GM18907 (cell line): ENCODE data around the gene NID1.
"Not testable (repeated sequence)": the region's sequence is repeated elsewhere in the genome, so short reads cannot be mapped to it uniquely, and the experiment has no call there.

ENCODE experiments used
- ATAC-seq: cut with Tn5 transposase; IDR thresholded peaks from one replicate; pipeline ENCODE4 v1.9.1; 2021; ENCODE audit warnings: mild to moderate bottlenecking, moderate library complexity; ENCODE audit not compliant: unreplicated experiment

NID1 gene

GRCh38 chr1:235939480-235939775, 125.5 kb downstream of the NID1 start:
- no peak for ATAC-seq

- ATAC-seq, result peak; percentile 59
These were observed 126.0 kb downstream of the NID1 start for GRCh38 chr1:235938709-235939479.

- no peak for ATAC-seq
These were observed 127.8 kb downstream of the NID1 start for GRCh38 chr1:235937123-235937522.

DNA sequence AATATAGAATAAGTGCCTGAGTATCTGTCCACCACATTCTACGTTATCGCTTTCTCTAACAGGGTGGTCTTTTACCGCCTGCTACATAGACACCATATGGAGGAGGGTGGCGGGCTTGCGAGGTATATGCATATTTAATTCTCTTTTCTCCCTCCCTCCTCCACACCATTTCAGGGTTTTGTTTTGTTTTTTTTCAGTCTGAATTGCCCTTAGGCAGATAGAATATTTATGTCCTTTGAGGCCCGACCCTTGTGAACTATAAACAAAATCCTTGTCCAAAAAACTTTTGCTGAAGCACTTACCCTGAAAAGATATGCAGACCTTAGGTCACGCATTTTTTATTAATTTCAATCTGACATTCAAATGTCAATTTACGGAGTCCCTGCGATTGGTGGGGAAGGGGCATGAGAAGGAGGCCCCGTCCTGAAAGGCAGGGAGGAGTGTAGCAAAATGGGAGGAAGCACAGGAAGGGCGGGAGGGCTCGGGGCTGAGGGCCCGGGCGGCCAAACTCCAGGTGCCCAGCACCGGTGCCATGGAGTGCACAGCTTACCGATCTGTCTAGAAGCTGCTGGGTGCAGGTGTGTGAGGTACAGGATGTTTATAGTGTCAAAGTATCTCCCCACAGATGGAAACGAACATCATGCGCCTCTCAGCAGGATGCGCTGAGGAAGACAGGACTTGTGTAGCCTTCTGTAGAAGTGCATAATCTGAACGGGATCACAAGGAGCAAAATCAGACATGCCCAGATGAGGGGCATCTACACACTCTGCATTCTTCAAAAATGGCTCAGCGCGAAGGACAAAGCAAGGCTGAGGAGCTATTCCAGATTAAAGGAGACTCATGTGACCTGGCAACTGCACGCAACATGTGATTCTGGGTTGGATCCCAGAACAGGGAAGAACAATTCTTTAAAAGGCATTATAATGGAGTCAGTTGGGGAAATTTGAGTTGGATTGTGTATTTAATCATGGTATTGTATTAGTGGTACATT, 129.4 kb downstream of the NID1 start:
- ATAC-seq, result no peak

DNA sequence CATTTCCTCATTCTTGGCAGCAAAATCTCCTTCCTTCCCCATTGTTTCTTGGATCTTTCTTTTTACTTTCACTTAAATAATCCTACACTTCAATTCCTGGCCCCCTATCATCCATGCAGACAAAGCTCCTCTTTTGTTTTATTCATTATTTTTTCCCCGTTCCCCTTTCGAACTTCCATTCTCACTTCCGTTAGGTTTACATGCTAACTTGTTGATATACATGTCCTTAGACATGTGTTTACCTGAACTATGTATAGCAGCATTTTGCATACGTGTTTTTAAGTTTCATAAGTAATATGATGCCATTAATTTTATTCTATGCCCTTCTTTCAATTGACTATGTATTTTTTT, 131.1 kb downstream of the NID1 start:
- ATAC-seq, result no peak

DNA sequence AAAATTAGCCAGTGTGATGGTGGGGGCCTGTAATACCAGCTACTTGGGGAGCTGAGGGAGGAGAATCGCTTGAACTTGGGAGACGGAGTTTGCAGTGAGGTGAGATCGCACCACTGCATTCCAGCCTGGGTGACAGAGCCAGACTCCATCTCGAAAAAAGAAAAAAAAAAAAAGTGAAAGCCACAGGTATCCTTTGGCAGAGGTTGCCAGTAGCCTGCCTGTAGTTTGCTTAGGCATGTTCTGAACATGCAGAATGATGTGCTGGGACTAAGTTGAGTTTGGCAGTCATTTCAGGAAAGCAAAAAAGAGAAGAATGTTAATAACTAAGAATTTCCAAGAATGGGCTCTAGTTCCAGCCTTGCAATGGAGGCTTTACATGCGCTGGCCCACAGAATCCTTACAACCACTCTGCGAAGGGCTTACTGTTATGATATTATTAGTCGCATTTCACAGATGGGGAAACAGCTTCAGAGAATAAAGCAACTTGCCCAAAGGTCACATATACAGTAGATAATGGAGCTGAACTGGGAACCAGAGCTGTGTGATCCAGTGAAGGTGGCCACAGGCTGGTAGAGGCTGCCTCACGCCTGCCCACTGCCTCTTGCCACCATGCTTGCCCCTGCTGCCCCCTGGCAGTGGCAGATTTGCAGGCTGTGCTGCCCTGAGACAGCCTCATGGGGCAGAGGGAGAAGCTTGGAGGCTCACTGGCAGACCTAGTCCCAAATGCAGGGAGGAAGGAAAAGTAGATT, 131.7 kb downstream of the NID1 start:
- ATAC-seq, result no peak

DNA sequence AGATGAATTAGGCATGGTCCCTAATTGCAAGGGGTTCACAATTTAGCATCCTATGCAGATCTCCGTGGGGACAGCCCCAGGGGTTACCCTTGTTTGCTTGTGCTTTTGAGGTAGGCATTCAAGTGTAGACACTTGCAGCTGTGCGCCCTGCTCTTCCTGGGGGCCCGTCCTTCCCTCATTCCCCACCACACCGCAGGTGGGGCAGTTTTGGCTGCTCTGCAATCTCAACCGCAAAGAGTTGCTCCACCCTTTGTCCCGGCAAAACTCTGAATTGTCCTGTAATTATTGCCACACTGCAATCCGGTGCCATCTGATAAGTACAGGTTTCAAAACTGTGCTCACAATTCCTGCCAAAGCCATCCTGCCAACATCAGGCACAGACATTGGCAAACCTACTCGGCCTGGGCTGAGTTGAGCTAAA, 132.8 kb downstream of the NID1 start:
- ATAC-seq, result no peak

- ATAC-seq, result no peak
These were observed 133.6 kb downstream of the NID1 start for GRCh38 chr1:235931171-235931738.

GRCh38 chr1:235930543-235930942, 134.3 kb downstream of the NID1 start:
- no peak for ATAC-seq

GRCh38 chr1:235929216-235929615, 135.7 kb downstream of the NID1 start:
- ATAC-seq, result no peak

DNA sequence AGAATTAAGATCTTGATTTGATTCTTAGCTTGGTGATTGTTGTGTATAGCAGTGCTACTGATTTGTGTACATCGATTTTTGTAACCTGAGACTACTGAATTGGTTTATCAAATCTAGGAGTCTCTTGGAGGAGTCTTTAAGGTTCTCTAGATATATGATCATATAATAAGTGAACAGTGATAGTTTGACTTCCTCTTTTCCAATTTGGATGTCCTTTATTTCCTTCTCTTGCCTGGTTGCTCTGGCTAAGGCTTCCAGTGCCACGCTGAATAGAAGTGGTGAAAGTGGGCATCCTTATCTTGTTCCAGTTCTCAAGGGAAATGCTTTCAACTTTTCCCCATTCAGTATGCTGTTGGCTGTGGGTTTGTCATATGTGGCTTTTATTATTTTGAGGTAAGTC, 136.7 kb downstream of the NID1 start:
- ATAC-seq, result no peak

DNA sequence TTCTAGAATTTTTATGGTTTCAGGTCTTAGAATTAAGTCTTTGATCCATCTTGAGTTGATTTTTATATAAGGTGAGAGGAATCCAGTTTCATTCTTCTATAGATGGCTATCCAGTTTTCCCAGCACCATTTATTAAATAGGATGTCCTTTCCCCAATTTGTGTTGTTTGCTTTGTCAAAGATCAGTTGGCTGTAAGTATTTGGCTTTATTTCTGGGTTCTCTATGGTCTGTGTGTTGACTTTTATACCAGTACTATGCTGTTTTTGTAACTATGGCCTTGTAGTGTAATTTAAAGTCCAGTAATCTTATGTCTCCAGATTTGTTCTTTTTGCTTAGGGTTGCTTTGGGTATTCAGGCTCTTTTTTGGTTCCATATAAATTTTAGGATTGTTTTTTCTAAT, 137.3 kb downstream of the NID1 start:
- not testable (repeated sequence) for ATAC-seq
